Activated CD8-positive, alpha-beta T cell treated with anti-CD3 and anti-CD28 coated beads, Interleukin-2, amount 10 ng/mL, durations not matched to agents 7 days and 5 days (primary cell): ENCODE measurements around the gene CRYAB. TPM values are rescaled to one million over a fixed set of nuclear protein-coding genes. Genes with fewer than 3 reads are reported as not detected.
A peak's percentile ranks its signal among the peaks of the same experiment; 100 is the strongest.
"Not testable (repeated sequence)": the region's sequence is repeated elsewhere in the genome, so short reads cannot be mapped to it uniquely, and the experiment has no call there.

Experiments
- ATAC-seq: fragments of 150-1000 bp; cut with Tn5 transposase; one replicate; pipeline ENCODE4 v1.10.0; 2021; ENCODE audit warnings: moderate library complexity
- CTCF ChIA-PET: fragments of 350-600 bp; sonication (Branson Sonifier 250); formaldehyde crosslinking; loops from one replicate; lab custom pipeline; 2021; ENCODE audit warnings: antibody characterized with exemption; lab: Charles Lee
- POLR2A ChIA-PET: fragments of 350-600 bp; sonication (Branson Sonifier 250); formaldehyde crosslinking; loops from one replicate; lab custom pipeline; 2021; ENCODE audit warnings: antibody characterized with exemption; lab: Charles Lee
- DNase-seq: peaks from one replicate; pipeline ENCODE4 v3.0.0-alpha.2; 2020
- H3K27ac Mint-ChIP-seq: one replicate; pipeline ENCODE4 v1.8.0; 2021; ENCODE audit warnings: mild to moderate bottlenecking, mixed read lengths
- H3K27me3 Mint-ChIP-seq: one replicate; pipeline ENCODE4 v1.8.0; 2021; ENCODE audit warnings: low read depth, mixed read lengths
- H3K36me3 Mint-ChIP-seq: one replicate; pipeline ENCODE4 v1.8.0; 2021; ENCODE audit warnings: low read depth, mixed read lengths
- H3K4me1 Mint-ChIP-seq: one replicate; pipeline ENCODE4 v1.8.0; 2021; ENCODE audit warnings: low read depth, mixed read lengths
- H3K4me3 Mint-ChIP-seq: one replicate; pipeline ENCODE4 v1.8.0; 2021; ENCODE audit warnings: mild to moderate bottlenecking, mixed read lengths
- H3K9me3 Mint-ChIP-seq: one replicate; pipeline ENCODE4 v1.8.0; 2022; ENCODE audit warnings: mixed read lengths; ENCODE audit not compliant: insufficient read depth
- total RNA-seq, 2 experiments: library from RNA; stranded (reverse); gene quantifications; one replicate each; pipeline ENCODE4 v1.2.3, GENCODE V29; 2021

CRYAB gene
- total RNA-seq, 2 experiments from 2014 or later, result not detected

GRCh38 chr11:111906680-111907079 is 4.9 kb downstream of the CRYAB start:
- Mint-ChIP-seq H3K27ac (no peak overlapping the region), H3K9me3 (no peaks in the 10 kb centered on the region), H3K4me1 (no peaks in the 10 kb centered on the region), H3K36me3 (no peaks in the 10 kb centered on the region), H3K4me3 (no peak overlapping the region), H3K27me3 (peaks cover 28% of the 10 kb centered on the region)
- DNase-seq (no peak), ATAC-seq (no peak)
- CTCF ChIA-PET, result no interaction called here
- POLR2A ChIA-PET, result no interaction called here

- H3K4me1 Mint-ChIP-seq, result no peaks in the 10 kb centered on the region
- H3K27ac Mint-ChIP-seq, result no peak overlapping the region
- no peak overlapping the region for H3K4me3 Mint-ChIP-seq
- ChIA-PET POLR2A (no interaction called here), CTCF (interaction anchor here (0.9 to 2.2 kb wide), 2 partner anchors 18 to 77 kb away, joined by 3 to 5 read pairs; no protein-coding TSS in a partner anchor)
- H3K9me3 Mint-ChIP-seq, result no peaks in the 10 kb centered on the region
- H3K27me3 Mint-ChIP-seq, result peaks cover 18% of the 10 kb centered on the region
- H3K36me3 Mint-ChIP-seq, result no peaks in the 10 kb centered on the region
- ATAC-seq (no peak), DNase-seq (no peak)
Observed at GRCh38 chr11:111905411-111905810, 6.2 kb downstream of the CRYAB start.

GRCh38 chr11:111886844-111887243 is 24.7 kb downstream of the CRYAB start:
- POLR2A ChIA-PET, result no interaction called here
- ATAC-seq (no peak), DNase-seq (no peak)
- H3K36me3 Mint-ChIP-seq, result no peaks in the 10 kb centered on the region
- H3K27me3 Mint-ChIP-seq, result peaks cover 3% of the 10 kb centered on the region
- H3K27ac Mint-ChIP-seq, result no peak overlapping the region
- H3K4me1 Mint-ChIP-seq, result no peaks in the 10 kb centered on the region
- H3K9me3 Mint-ChIP-seq, result no peaks in the 10 kb centered on the region
- CTCF ChIA-PET, result interaction anchor here (0.9 kb wide), 1 partner anchor 19 kb away, joined by 3 read pairs; no protein-coding TSS in a partner anchor
- H3K4me3 Mint-ChIP-seq, result no peak overlapping the region

- H3K36me3 Mint-ChIP-seq, result no peaks in the 10 kb centered on the region
Observed at GRCh38 chr11:111886032-111886431, 25.5 kb downstream of the CRYAB start.

GRCh38 chr11:111885053-111885452 is 26.5 kb downstream of the CRYAB start:
- H3K9me3 Mint-ChIP-seq, H3K27ac Mint-ChIP-seq, H3K27me3 Mint-ChIP-seq, POLR2A ChIA-PET, ATAC-seq, DNase-seq, CTCF ChIA-PET, H3K36me3 Mint-ChIP-seq, H3K4me1 Mint-ChIP-seq, H3K4me3 Mint-ChIP-seq: not testable (repeated sequence)

More at GRCh38 chr11:111886032-111886431, 25.5 kb downstream of the CRYAB start:
- Mint-ChIP-seq H3K27me3 (peaks cover 2% of the 10 kb centered on the region), H3K4me1 (no peaks in the 10 kb centered on the region), H3K9me3 (no peaks in the 10 kb centered on the region), H3K27ac (no peak overlapping the region), H3K4me3 (no peak overlapping the region)
- DNase-seq (no peak), ATAC-seq (no peak)
- CTCF ChIA-PET, result no interaction called here
- POLR2A ChIA-PET, result interaction anchor here (0.6 kb wide), 1 partner anchor 136 kb away, joined by 3 read pairs; no protein-coding TSS in a partner anchor

GRCh38 chr11:111882202-111882601 is 29.4 kb downstream of the CRYAB start:
- ATAC-seq (no peak), DNase-seq (no peak)
- Mint-ChIP-seq H3K4me3 (no peak overlapping the region), H3K27me3 (no peaks in the 10 kb centered on the region), H3K9me3 (no peaks in the 10 kb centered on the region), H3K4me1 (peaks cover 18% of the 10 kb centered on the region), H3K27ac (no peak overlapping the region), H3K36me3 (peaks cover 5% of the 10 kb centered on the region)
- CTCF ChIA-PET, result interaction anchor here (1.2 to 2.7 kb wide), 5 partner anchors 11 to 232 kb away, joined by 3 to 14 read pairs (median 5); partner anchors contain the start of gene ALG9
- POLR2A ChIA-PET, result interaction anchor here (0.5 to 1.0 kb wide), 2 partner anchors 45 to 187 kb away, joined by 3 read pairs; no protein-coding TSS in a partner anchor

GRCh38 chr11:111879637-111879960 is 32.0 kb downstream of the CRYAB start:
- H3K27me3 Mint-ChIP-seq, result no peaks in the 10 kb centered on the region
- peak overlapping the region; percentile 89 for H3K4me3 Mint-ChIP-seq
- POLR2A ChIA-PET, result interaction anchor here (0.9 to 1.1 kb wide), 3 partner anchors 10 to 48 kb away, joined by 4 read pairs; no protein-coding TSS in a partner anchor
- CTCF ChIA-PET, result interaction anchor here (0.9 to 2.6 kb wide), 4 partner anchors 8 to 54 kb away, joined by 3 to 14 read pairs (median 4); partner anchors contain the start of gene ALG9
- peaks cover 9% of the 10 kb centered on the region for H3K36me3 Mint-ChIP-seq
- ATAC-seq (peak; percentile 6), DNase-seq (no peak)
- H3K4me1 Mint-ChIP-seq, result peaks cover 18% of the 10 kb centered on the region
- no peaks in the 10 kb centered on the region for H3K9me3 Mint-ChIP-seq
- H3K27ac Mint-ChIP-seq, result peak overlapping the region; percentile 99

- Mint-ChIP-seq H3K27me3 (no peaks in the 10 kb centered on the region), H3K36me3 (peaks cover 9% of the 10 kb centered on the region), H3K4me1 (peaks cover 18% of the 10 kb centered on the region), H3K9me3 (no peaks in the 10 kb centered on the region), H3K4me3 (peak within 1 kb of the TSS; percentile 89), H3K27ac (peak within 1 kb of the TSS; percentile 99)
- peak; percentile 92 for ATAC-seq
- ChIA-PET POLR2A (no interaction called here), CTCF (interaction anchor here (0.9 to 1.7 kb wide), 7 partner anchors 48 to 124 kb away, joined by 3 to 7 read pairs (median 4); no protein-coding TSS in a partner anchor)
- peak; percentile 97 for DNase-seq
Observed at GRCh38 chr11:111878849-111879636, 32.5 kb downstream of the CRYAB start, which contains the start of the genes CFAP68 and FDXACB1. CFAP68 (plus strand) TSS chr11:111879541; CDS start chr11:111879561, 20 bp downstream. FDXACB1 (minus strand) TSS chr11:111879165; CDS start chr11:111879132, 33 bp downstream.

GRCh38 chr11:111878385-111878848 is 33.2 kb downstream of the CRYAB start:
- CTCF ChIA-PET, result interaction anchor here (0.9 to 1.7 kb wide), 7 partner anchors 48 to 125 kb away, joined by 3 to 7 read pairs (median 5); no protein-coding TSS in a partner anchor
- DNase-seq, result no peak
- H3K27me3 Mint-ChIP-seq, result no peaks in the 10 kb centered on the region
- POLR2A ChIA-PET, result interaction anchor here (0.8 kb wide), 1 partner anchor 47 kb away, joined by 3 read pairs; no protein-coding TSS in a partner anchor
- no peaks in the 10 kb centered on the region for H3K9me3 Mint-ChIP-seq
- peaks cover 9% of the 10 kb centered on the region for H3K36me3 Mint-ChIP-seq
- peaks cover 18% of the 10 kb centered on the region for H3K4me1 Mint-ChIP-seq
- peak overlapping the region; percentile 99 for H3K27ac Mint-ChIP-seq
- ATAC-seq, result peak; percentile 7
- peak overlapping the region; percentile 89 for H3K4me3 Mint-ChIP-seq

GRCh38 chr11:111871693-111872161 is 39.8 kb downstream of the CRYAB start:
- no peaks in the 10 kb centered on the region for H3K9me3 Mint-ChIP-seq
- H3K36me3 Mint-ChIP-seq, result peaks cover 26% of the 10 kb centered on the region
- DNase-seq (no peak), ATAC-seq (no peak)
- POLR2A ChIA-PET, result interaction anchor here (0.6 to 3.0 kb wide), 7 partner anchors 10 to 333 kb away, joined by 3 to 21 read pairs (median 4); partner anchors contain the start of gene PPP2R1B
- peaks cover 23% of the 10 kb centered on the region for H3K4me1 Mint-ChIP-seq
- no peaks in the 10 kb centered on the region for H3K27me3 Mint-ChIP-seq
- CTCF ChIA-PET, result interaction anchor here (0.8 to 2.5 kb wide), 15 partner anchors 9 to 408 kb away, joined by 3 to 14 read pairs (median 5); partner anchors contain the start of genes SDHD and TIMM8B
- H3K27ac Mint-ChIP-seq, result peak overlapping the region; percentile 88
- H3K4me3 Mint-ChIP-seq, result peak overlapping the region; percentile 89
